HTR-8/SVneo (cell line): ENCODE data around the gene TSEN54.

ENCODE experiments used
- DNase-seq: peaks from one replicate; pipeline ENCODE4 v3.0.0; 2011; ENCODE audit warnings: low spot score, mixed read lengths; ENCODE audit not compliant: insufficient read length
- FAIRE-seq: peaks from 2 replicates; lab custom pipeline; 2011; peaks lifted over from hg19 to GRCh38; lab: Jason Lieb, UNC

The TSEN54 gene

DNA sequence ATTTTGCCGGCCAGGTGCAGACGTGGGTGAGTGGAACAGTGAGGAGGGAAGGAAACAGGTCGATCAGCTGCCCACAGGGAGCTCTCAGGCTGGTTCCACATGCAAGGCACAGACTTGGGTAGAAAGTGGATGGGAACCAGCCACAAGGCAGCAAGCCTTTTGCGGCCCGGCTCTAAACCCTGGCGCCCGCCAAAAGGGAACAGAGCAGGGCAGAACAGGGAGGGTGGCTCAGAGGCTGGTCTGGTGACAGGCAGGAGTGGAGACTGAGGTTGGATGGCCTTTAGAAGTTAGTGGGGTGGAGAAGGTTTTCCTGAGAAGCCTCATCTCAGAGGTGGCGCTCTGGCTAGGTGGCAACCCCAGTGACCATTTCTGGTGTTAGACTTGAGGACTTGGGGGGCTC is 19.5 kb downstream of the TSEN54 start:
- peak; percentile 54 for FAIRE-seq
- no peak for DNase-seq

DNA sequence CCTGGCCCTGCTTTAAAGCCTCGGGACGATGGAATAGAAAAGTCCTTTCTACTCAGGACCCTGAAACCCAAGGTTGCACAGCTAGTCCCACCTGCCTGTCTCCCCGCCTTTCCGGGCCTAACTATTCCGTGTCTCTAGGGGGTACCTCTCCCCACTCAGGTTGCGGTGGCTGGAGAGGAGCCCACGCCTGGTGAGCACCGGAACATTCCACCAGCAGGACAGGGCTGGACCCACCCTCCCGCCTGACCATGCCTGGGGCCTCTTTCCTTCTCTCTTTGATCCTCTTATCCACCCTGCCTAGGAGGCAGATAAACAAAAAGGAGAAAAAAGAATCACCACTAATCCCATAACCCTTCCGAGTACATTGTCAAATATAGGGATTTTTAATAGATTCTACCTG is 20.0 kb downstream of the TSEN54 start:
- FAIRE-seq: no peak

DNA sequence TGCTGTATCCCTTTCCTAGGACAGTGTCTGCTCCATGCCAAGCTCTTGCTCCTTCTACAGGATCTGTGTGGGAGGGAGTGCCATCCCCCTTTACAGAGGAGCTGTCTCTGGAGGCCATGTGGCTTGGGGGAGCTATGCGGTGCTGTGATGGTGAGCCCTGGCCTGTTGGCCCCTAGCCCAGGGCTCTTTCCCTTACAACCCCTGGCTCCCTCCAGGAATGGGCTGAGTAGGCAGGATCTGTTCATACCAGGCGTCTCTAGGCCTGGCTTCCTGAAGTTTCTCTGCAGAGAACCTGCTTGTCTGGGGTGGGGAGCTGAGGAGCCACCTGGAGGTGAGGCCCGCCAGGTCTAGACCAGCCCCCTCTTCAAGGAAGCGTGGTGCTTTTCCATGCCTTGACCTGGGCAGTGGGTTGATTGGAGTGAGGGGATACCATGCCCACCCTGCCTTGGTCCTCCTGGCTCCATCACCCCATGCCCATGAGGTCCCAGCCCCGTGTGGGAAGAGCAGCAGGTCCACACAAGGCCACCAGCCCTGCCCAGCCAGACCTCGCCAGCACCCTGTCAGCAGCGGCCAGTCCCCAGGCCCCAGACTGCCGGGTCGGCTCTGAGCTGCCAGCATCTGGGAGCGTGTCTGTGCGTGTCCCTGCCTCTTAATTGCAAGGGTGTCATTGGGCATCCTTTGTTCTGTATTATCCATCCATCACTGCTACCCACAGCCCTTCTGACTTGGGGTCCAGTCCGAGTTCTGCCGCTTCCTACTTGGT is 23.8 kb downstream of the TSEN54 start:
- FAIRE-seq: peak; percentile 55

More for the DNA sequence above, 20.0 kb downstream of the TSEN54 start:
- no peak for DNase-seq

DNA sequence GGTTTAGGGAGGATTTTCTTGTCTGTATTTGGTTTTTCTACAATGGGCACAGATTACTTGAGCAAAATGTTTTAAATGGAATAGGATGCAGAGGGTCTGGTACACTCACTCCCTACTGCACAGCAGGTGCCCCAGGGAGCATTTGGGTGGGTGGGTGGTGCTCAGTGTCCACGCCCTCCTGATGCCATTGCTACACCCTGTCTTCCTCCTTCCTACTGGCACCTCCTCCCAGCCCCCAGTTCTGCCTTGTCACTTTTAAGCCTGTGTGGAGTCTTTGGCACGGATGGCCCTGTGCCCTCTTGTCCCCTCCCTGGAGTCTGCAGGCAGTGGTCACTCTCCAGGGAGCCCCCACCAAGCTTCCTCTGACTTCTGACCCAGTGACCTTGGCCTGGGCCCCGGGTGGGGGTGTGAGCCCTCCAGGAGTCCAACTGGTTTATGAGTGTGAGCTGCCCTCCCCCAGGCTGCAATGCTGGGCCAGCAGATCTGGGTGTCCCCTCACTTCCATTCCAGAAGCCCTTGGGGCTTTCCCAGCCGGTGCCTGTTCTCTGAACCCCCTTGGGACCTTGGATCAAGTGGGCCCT is 24.7 kb downstream of the TSEN54 start:
- DNase-seq: no peak
- FAIRE-seq: no peak

More for the DNA sequence above, 23.8 kb downstream of the TSEN54 start:
- DNase-seq: no peak

DNA sequence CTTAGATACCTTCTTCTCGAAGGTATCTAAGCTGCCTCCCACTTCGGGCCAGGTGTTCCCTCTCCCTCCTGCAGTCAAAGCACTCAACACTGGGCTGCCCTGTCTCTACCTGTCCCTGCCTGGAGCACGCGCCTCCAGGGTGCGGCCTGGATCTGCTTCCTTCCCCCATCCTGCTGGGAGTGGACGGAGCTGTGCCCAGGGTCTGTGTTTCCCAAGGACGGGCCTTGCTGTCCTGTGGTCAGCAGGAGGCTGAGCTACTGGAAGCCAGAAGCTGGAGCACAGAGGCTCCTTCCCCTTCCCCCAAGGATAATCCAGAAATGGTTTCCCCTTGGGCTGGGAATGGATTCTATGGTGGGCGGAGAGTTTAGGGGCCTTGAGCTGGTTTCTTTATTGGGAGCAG is 25.9 kb downstream of the TSEN54 start:
- FAIRE-seq (no peak), DNase-seq (no peak)

DNA sequence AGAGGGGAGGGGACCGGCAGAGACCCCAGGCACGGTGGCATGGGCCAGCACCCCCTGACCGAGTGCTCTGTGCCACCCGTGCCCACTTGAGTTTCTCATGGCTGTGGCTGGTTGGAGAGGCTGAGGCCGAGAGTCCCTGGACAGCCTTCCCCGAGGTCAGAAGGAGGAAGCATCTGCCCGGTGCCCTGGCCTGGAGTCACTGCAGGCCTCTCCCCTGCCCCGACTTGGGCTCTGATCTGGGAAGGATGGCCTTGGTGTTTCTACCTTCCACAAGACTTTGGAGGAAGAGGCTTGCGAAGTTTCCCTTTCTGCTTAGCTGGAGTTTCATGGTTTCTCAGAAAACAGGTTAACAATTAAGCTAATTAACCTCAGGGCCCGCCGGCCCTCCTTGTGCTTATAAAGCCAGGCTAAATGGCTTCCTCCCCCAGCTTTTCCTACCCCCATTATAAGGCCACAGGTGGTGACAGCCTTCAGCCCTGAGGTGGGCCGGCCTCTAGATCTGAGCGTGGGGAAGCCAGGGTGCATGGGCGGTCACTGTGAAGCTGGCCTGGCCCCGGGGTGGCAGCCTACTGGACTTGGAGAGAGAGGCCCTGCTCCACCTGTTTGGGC is 26.5 kb downstream of the TSEN54 start:
- DNase-seq: no peak
- no peak for FAIRE-seq

DNA sequence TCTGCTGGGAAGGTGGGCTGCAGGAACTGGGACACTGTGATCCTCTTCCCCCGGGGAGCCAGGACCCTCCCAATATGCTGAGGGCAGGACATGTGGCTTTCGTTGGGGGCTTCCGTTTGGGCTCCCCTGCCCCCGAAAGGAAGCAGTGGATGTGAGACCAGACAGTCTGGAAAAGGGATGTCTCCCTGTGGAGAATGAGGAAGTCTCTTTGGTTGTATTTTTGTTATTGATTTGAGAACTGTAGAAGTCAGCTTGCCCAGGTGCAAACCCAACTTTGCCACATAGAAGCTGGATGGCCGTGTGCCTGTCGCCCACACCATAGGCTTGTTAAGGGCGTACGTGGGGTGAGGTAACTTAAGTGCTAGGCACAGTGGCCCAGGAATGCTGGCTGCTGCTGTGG is 27.9 kb downstream of the TSEN54 start:
- FAIRE-seq (peak; percentile 54), DNase-seq (no peak)

DNA sequence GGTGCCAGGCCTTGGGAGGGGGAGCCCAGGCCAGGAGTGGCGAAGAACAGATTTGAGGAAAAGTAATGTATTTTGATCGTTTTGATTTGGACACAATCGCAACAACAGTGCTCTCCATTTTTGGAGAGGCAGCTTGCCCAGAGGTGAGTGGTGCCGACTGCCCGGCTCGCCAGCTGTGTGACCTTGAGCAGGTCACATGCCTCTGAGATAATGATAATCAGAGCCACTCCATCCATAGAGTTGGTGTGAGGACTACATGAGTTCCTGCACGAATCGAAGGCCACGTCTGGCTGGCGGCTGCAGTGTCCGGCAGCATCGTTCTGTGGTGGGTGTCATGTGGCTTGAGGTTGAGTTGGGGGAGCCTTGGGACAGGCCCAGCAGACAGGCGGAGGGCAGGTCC is 29.9 kb downstream of the TSEN54 start:
- DNase-seq (no peak), FAIRE-seq (no peak)

DNA sequence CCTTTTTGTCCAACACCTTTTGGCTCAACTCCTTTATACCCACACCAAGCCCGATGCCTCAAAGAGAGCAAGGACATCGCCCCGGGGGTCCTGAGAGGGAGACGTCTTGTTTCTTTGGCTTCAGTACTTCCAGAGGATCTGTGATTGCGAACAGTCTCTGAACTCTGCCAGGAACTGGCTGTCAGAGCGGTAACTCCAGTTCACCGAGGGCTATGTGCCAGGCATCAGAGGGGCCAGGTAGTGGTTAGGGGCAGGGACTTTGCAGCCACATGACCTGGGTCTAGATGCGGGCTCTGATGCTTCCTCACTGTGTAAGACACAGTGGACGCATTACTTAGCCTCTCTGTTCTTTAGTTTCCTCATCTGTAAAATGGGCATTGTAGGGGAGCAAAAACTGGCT is 30.8 kb downstream of the TSEN54 start:
- no peak for DNase-seq
- FAIRE-seq: no peak

DNA sequence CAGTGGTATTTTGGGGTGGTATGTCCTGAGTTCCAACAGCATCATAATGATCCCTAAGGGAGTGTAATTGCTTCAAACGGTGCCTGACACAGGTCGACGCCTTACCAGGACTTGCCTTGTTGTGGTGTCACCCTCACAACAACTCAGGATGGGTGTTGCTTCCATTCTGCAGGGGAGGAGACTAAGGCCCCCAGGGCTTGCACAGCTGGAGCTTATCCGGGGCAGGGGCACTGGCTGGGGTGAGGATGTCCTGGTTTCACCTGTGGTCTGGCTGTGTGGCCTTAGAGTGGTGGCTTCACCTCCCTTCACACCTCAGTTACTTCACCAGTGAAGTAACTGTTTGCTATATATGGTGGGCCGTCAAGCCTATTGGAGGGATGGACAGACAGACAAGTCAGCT is 32.5 kb downstream of the TSEN54 start:
- FAIRE-seq (peak; percentile 71), DNase-seq (no peak)

DNA sequence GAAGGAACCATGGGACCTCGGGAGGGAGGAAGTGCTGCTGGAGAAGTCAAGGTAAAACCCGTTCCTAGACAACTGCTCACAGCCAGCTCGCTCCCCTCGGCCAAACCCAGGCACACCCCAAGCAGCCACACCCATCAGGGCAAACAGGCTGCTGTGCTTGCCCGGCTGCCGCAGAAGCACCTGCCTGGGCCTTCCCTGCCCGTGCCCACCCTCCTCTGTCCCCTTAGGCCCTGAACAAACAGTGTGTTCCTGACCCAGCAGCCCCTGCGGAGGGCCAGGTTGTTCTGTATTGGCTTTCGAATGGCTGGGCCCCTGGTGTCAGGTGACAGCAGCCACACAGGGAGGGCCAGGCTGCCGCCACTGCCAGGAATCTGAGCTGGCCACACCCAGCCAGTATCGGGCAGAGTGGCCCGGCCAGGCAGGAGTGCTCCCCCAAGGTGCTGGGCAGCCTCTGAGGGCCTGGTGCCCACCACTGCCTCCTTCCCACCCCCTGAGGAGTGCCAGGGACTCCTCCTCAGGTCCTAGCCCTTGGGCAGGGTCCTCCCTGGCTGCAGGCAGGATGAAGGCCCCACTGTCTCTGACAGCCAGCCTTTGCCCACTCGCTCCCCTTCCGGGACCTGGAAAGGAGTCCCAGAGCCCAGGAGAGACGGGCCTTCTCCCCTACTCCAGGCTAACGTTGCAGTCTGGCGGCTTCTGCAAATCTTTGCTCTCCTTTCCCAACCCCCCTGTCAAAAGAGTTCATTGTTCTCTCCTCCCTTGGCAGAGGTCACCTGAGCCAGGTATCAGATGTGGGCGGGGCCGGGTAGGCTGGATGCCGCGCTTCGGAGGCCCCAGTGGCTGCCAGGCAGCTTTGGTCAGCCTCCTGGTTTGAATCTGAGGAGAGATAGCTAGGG is 33.2 kb downstream of the TSEN54 start:
- no peak for DNase-seq
- peak; percentile 78 for FAIRE-seq

DNA sequence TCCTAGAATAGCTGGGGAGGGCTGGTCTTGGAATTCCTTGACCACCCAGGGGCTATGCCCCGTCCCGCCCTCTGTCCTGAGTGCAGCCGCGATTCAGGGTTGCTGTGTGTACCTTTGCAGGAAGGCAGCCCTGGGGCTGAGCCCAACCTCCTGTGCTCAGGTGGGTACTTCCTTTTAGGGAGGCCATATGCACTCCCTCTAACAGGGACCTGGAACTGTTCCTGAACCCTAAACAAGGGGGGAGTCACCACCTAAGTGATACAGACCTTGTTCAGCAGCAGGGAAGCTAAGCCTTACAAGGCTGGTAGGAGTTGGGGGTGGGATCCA is 33.8 kb downstream of the TSEN54 start:
- DNase-seq (no peak), FAIRE-seq (no peak)

DNA sequence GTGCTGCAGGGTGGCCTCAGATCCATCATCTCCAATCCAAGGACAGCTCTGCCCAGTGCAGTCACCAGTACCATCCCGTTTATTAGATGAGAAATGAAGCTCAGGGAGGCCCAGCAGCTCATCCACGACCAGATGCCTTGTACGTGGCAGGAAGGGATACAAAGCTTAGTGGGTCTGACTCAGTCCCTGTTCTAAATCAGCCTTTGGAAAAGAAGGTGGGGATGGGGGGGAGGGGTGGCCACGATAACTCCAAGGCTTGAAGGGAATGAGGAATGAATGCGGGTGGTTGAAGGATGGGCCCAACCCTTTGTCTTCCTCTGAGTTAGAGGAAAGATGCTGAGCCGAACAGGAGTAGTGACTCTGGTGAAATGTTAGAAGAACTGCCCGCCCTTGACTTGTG is 34.9 kb downstream of the TSEN54 start:
- FAIRE-seq (peak; percentile 48), DNase-seq (no peak)

DNA sequence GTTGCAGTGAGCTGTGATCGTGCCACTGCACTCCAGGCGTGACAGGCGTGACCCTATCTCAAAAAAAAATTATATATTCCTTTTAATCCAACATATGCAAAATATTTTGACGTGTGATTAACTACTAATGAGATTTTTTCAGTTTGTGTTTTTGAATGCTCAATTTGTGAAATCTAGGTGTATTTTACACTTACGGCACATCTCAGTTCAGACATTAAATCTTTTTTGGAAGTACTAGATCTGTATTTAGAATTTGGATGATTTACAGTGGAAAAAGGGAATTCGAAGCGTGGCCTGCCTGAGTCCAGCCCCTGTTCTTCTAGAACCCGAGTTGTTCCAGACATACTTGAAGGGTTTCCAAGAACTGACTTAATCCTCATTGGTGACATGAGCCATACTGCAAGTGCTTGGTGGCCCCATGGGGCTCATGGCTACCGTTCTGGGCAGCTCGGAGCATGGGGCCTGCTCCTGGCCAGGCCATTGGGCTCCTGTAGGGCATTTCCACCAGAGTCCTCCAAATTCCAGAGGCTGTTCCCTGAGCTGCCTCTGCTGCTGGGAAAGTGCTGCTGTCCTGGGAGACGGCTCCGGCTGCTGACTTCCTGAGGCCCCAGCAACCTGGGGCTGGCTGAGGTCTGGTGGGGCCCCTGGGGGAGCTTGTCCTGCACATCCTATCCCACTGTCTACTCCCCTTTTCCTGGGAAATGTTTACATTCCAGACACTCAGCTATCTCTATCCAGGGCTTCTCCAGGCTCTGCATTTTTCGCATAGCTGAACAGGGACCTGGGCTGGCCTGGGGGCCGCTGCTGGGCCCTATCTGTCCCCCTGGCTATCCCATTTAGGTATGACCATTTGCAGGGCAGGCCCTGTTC is 36.3 kb downstream of the TSEN54 start:
- peak; percentile 76 for DNase-seq
- FAIRE-seq: peak; percentile 85

DNA sequence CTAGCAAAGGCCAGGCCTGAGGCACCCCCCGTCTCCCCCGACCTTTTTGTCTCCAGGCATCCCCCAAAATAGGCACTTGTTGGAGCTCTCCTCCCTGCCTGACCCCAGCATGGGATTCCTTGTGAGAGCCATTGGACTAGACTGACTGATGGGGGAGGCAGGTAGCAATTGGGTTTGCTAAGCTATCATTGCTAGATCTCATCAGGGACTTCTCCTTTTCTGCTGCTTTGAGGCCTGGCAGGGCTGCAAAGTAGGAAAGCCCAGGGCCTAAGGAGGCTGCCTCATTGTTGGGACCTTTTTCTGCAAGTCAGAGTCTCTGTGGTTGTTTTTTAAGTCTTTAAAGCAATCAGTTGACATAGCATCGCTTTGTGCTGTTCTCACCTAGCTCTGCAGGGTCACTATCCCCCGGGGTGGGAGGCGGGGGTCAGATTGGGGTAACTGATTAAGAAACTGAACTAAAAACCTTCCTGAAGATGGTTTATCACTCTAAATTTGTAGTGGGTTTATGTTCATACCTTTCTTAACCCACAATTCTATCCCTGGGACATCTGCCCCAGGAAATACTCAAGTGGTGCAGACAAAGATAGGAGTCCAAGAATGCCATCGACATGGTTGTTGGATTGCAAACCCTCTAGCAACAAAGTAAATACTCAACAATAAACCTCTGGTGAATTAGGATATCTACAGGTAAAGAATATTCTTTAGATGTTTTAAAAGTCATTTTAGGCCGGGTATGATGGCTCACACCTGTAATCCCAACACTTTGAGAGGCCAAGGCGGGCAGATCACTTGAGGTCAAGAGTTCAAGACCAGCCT is 37.2 kb downstream of the TSEN54 start:
- FAIRE-seq (no peak), DNase-seq (no peak)

DNA sequence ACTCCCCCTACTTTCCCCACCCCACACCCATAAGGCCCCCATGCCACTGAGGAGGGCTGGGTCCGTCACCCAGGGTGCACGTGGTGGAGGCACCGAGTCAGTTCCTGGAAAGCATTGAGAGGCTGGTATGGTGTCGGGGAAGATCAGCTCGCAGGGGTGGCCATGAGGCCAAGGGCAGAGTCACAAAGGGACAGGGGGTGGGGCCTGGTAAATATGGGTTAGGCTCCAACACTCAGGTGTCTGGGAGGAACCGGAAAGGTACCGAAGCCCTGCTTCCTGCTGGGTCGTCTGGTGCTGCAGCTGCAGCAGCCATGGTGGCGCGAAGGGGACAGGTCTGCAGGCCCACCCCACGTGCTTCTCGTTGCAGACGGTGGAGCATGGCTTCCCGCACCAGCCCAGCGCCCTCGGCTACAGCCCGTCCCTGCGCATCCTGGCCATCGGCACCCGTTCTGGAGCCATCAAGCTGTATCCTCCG is 39.4 kb downstream of the TSEN54 start:
- no peak for DNase-seq
- FAIRE-seq: no peak

DNA sequence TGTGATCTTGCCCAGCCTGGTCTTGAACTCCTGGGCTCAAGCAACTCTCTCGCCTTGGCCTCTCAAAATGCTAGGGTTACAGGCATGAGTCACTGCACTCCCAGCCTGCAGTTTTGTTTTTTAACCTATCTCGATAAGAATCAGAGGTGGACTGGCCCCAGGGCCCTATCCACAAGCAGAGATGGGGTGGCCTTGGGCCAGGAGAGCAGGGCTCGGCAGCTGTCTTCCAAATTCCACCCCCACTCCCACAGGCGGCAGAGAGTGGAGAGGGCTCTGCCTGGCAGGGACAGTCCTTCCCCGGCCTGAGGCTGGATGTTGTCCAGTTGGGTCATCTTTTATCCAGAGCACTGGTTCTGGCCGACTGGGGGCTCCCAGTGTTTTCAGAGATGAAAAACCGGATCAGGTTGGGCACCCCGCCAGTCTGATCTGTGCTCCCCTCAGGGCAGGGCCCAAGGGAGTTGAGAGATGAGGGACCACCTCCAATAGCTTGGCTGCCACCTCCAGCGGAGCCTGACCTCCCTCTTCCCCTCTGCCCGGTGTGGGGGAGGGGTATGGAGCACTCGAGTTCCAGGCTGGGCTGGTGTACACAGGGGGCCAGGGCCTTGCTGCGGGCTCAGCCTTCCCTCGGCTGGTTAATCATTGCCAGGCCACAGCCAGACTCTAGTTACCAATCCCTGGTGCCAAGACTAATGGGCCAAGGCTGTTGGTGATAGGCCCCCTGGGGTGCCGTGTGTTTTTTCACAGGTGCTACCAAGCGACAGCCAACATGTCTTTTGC is 40.9 kb downstream of the TSEN54 start:
- DNase-seq: peak; percentile 73

More for the DNA sequence above, 40.9 kb downstream of the TSEN54 start:
- peak; percentile 80 for FAIRE-seq
